Heart left ventricle (tissue), 16 donors: ENCODE results near the gene PAQR6. TPM values are rescaled to one million over a fixed set of nuclear protein-coding genes. Genes with fewer than 3 reads are reported as not detected.

Source experiments
- ATAC-seq, 4 donors: fragments of 200-7000 bp; cut with Tn5 transposase; one replicate each; pipeline ENCODE4 v1.9.1; 2020 to 2022; ENCODE audit warnings: moderate library complexity in 4 of 4, mild to moderate bottlenecking in 3 of 4, moderate number of reproducible peaks in 1 of 4
- DNase-seq, 5 donors: peaks; one replicate each; pipeline ENCODE4 v3.0.0-alpha.2; 2020
- H3K27ac ChIP-seq, 12 donors: fragments of 200-600 bp; sonication (generic) in 4 of 12; one replicate each; pipeline versions ENCODE4 v1.5.0 to v1.8.0; 2016 to 2022; ENCODE audit warnings: mild to moderate bottlenecking in 2 of 12
- H3K27me3 ChIP-seq, 9 donors: fragments of 200-600 bp; sonication (generic) in 2 of 9; one replicate each; pipeline versions ENCODE4 v1.5.1 to v1.8.0; 2016 to 2022; ENCODE audit warnings: mild to moderate bottlenecking in 3 of 9
- H3K36me3 ChIP-seq, 9 donors: fragments of 200-600 bp; sonication (generic) in 2 of 9; one replicate each; pipeline versions ENCODE4 v1.5.0 to v1.8.0; 2018 to 2022; ENCODE audit warnings: mild to moderate bottlenecking in 2 of 9
- H3K4me1 ChIP-seq, 12 donors: fragments of 200-600 bp; sonication (generic) in 4 of 12; one replicate each; pipeline versions ENCODE4 v1.5.0 to v1.8.0; 2016 to 2022; ENCODE audit warnings: mild to moderate bottlenecking in 3 of 12
- H3K4me3 ChIP-seq, 12 donors: fragments of 200-600 bp; sonication (generic) in 4 of 12; one replicate each; pipeline versions ENCODE4 v1.5.0 to v1.8.0; 2017 to 2022; ENCODE audit warnings: mild to moderate bottlenecking in 9 of 12, moderate library complexity in 4 of 12
- H3K9me3 ChIP-seq, 12 donors: fragments of 200-600 bp; sonication (generic) in 4 of 12; one replicate each; pipeline versions ENCODE4 v1.5.0 to v1.8.0; 2016 to 2022; ENCODE audit warnings: mild to moderate bottlenecking in 1 of 12
- POLR2A ChIP-seq, 2 donors: fragments of 450-650 bp; IDR thresholded peaks; one replicate each; pipeline ENCODE4 v1.6.1; 2017; ENCODE audit warnings: antibody characterized with exemption in 2 of 2, mild to moderate bottlenecking in 2 of 2, moderate library complexity in 2 of 2
- WGBS, 4 donors: extraction: QIAGEN DNeasy Blood & Tissue Kit in 2 of 4; methylation state at CpG; one replicate each; pipeline versions ENCODE4 v1.1.5 to v1.1.7; 2013 to 2018; 5-methylcytosine and 5-hydroxymethylcytosine counted together
- intact Hi-C, 10 donors: fragments of 100-400 bp; cut with DNase I; formaldehyde crosslinking; loops; one replicate each; pipeline versions ENCODE4 v1.11.1 to v1.14.2; 2022
- polyA plus RNA-seq, 2 donors: library from polyadenylated mRNA; stranded (reverse); fragments of 200-250 nt; gene quantifications; one replicate each; pipeline ENCODE4 v1.2.3, GENCODE V29; 2013
- total RNA-seq, 9 donors: library from RNA; depleted of rRNA in 2 of 9; stranded (reverse); fragments of >200 nt in 2 of 9; fragmentation: NEBNext Ultra II Directional in 3 of 9; extraction: Animal tissue kit (Norgen Biotek cat#: 25700) in 3 of 9; gene quantifications; one replicate each; pipeline versions ENCODE4 v1.1.0 to v1.2.4, GENCODE V29; 2016 to 2023
- TF ChIP-seq, protein P1 (sequence below), 12 donors: fragments of 200-600 bp; sonication (generic) in 4 of 12; IDR thresholded peaks; one replicate each; pipeline versions ENCODE4 v1.5.0 to v1.8.0; 2018 to 2022; ENCODE audit warnings: antibody characterized with exemption in 12 of 12, mild to moderate bottlenecking in 5 of 12
- donor health status: ischemic (EF 13 %, LVEDD 7.1; RV severe dilation, severe dysfunction).
- donor health status: healthy with polysubstance abuse.
- donor health status: DM: no; HTN: yes; CAD: no.
- donor health status: DM: no; HTN: no; CAD: no.
- donor health status: ischemic (EF 25% LVEDD 6.9; RV normal size, moderate dysfunction).
- donor health status: ischemic (EF 25% LVEDD 5.7; RV mildly dilated, moderate dysfunction).
- donor health status: healthy.
- donor health status: DM: yes; HTN: yes; CAD: no.
- donor health status: ischemic (EF 35%, LVEDD 5.7; RV mildly dilated, moderate dysfunction).
- donor health status: nonischemic (EF 11% LVEDD 7.7; RV severe dilation, severe dysfunction).
- donor health status: DM: yes; HTN: yes; CAD: no.
- donor health status: PGD.
- donor health status: ischemic (EF 29% LVEDD 5.4; RV normal size, mild dysfunction).
- donor health status: nonischemic (EF 23%, LVEDD 6.1; RV moderate dilation, normal function).

Gene PAQR6
- total and polyA plus RNA-seq, 11 donors: 0.26 to 1.9 (median 0.90) TPM; not detected in 2

DNA sequence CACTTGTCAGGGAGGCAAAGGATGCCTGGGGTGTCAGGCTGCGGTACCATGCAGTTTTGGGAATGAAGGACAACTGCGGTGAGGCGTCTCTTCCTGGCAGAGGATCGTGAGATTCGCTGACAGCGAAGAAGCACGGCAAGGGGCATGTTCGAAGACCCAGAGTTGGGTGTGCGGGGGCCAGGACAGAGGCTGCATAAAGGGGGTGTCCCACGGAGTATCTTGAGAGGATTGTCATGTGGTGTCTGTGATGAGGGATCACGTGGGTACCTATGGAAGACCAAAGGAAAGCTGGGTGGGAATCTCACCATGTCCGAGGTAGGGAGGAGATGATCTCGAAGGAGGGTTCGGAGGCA lies 53.6 kb downstream of the PAQR6 start:
- peak overlapping the region in 11 of 12 donors; percentile 62 to 92 (median 87) for H3K27ac ChIP-seq
- H3K36me3 ChIP-seq: peaks cover 0 to 29% (median 5%) of the 10 kb centered on the region in 9 donors
- H3K27me3 ChIP-seq: no peaks in the 10 kb centered on the region
- 12 to 14% (median 13%) methylated on average over 14 of the region's 14 CpGs for WGBS, 4 donors
- H3K4me1 ChIP-seq: peaks cover 0 to 53% (median 27%) of the 10 kb centered on the region in 12 donors
- ATAC-seq: no peak
- no peaks in the 10 kb centered on the region for H3K9me3 ChIP-seq
- peak overlapping the region; percentile 59 to 99 (median 82) for H3K4me3 ChIP-seq
- intact Hi-C loops: loop anchor here in 2 of 10 donors (2.0 to 5.0 kb wide), 2 partner anchors 19 to 47 kb away; partner anchors contain the start of gene PMF1 (in 1 of the 2)
- no peak for TF ChIP-seq POLR2A (IDR thresholded peaks at IDR 0.05)
- TF ChIP-seq, protein P1, sequence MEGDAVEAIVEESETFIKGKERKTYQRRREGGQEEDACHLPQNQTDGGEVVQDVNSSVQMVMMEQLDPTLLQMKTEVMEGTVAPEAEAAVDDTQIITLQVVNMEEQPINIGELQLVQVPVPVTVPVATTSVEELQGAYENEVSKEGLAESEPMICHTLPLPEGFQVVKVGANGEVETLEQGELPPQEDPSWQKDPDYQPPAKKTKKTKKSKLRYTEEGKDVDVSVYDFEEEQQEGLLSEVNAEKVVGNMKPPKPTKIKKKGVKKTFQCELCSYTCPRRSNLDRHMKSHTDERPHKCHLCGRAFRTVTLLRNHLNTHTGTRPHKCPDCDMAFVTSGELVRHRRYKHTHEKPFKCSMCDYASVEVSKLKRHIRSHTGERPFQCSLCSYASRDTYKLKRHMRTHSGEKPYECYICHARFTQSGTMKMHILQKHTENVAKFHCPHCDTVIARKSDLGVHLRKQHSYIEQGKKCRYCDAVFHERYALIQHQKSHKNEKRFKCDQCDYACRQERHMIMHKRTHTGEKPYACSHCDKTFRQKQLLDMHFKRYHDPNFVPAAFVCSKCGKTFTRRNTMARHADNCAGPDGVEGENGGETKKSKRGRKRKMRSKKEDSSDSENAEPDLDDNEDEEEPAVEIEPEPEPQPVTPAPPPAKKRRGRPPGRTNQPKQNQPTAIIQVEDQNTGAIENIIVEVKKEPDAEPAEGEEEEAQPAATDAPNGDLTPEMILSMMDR (IDR thresholded peaks at IDR 0.05): no peak
- DNase-seq: no peak

DNA sequence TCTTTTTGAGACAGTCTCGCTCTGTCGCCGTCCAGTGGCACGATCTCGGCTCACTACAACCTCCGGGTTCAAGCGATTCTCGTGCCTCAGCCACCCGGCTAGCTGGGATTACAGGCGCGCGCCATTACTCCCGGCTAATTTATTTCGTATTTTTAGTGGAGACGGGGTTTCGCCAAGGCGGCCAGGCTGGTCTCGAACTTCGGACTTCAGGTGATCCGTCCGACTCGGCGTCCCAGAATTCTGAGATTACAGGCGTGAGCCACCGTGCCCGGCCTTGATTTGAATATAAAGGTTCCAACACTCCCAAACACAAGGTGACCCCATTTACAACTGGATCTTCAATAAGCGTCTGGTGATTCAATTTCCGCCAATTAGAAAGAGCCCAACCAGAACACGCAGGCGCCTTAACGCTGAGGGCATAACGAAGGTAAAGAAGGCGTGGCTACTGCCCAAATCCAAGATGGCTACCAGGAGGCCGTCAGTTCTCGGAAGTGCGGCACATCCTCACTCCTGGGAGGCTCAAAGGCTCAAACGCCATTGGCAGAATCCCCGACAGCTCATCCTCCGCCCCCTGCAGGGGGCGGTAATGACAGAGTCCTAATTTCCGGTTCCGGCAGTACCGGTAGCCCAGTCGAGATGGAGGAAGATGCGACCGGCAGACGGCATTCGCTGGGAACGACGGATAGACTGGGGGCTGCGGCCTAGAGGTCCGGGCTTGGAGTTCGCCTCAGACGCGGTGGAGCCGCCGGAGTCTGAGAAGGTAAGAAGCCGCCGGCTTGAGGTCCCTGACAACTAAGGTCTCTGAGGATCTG lies 54.2 kb downstream of the PAQR6 start, which contains the start of gene SLC25A44:
TSS of gene SLC25A44 (plus strand) at position 617 of the 812 bp plus-strand sequence. CDS start 5,744 bp downstream, outside the sequence.
- peak; percentile 96 to 97 (median 97) for DNase-seq
- Histone ChIP-seq H3K36me3 (peaks cover 0 to 26% (median 5%) of the 10 kb centered on the region in 9 donors), H3K9me3 (no peaks in the 10 kb centered on the region), H3K4me1 (peaks cover 0 to 51% (median 27%) of the 10 kb centered on the region in 12 donors), H3K27ac (peak within 1 kb of the TSS in 11 of 12 donors; percentile 74 to 92 (median 88)), H3K27me3 (no peaks in the 10 kb centered on the region), H3K4me3 (peak within 1 kb of the TSS; percentile 59 to 99 (median 82))
- WGBS, 4 donors: 2 to 6% (median 5%) methylated on average over 57 to 59 of the region's 59 CpGs
- ATAC-seq: peak; percentile 99 to 100 (median 100)
- intact Hi-C loops: loop anchor here in 2 of 10 donors (2.0 to 5.0 kb wide), 3 partner anchors 19 to 46 kb away; partner anchors contain the start of gene PMF1 (in 1 of the 2)
- TF ChIP-seq POLR2A (IDR thresholded peaks at IDR 0.05): peak in 1 of 2 donors; percentile 71
- TF ChIP-seq, protein P1 (IDR thresholded peaks at IDR 0.05): peak; percentile 35 to 82 (median 66)

Other genes with a start within 250 kb of the PAQR6 start
- gene SSR2, start 227.1 kb downstream of the PAQR6 start, total RNA-seq: 100 to 1,000 TPM in 4 of 9 donors, 10 to 100 TPM in 5; 67.7 to 174 (median 81.2) TPM
- gene SSR2, start 227.1 kb downstream of the PAQR6 start, polyA plus RNA-seq: 100 to 1,000 TPM in 1 of 2 donors, 10 to 100 TPM in 1; 63.9 to 282 TPM
- 10 to 100 TPM; 21.0 to 34.1 (median 26.9) TPM for gene UBQLN4, start 194.3 kb downstream of the PAQR6 start, total RNA-seq
- gene UBQLN4, start 194.3 kb downstream of the PAQR6 start, polyA plus RNA-seq: 10 to 100 TPM; 15.1 to 37.3 TPM
- gene LAMTOR2, start 193.3 kb downstream of the PAQR6 start, total RNA-seq: 10 to 100 TPM; 51.5 to 83.2 (median 61.4) TPM
- 100 to 1,000 TPM in 1 of 2 donors, 10 to 100 TPM in 1; 88.6 to 106 TPM for gene LAMTOR2, start 193.3 kb downstream of the PAQR6 start, polyA plus RNA-seq
- not detected for gene RAB25, start 186.9 kb downstream of the PAQR6 start, total RNA-seq
- under 1 TPM in 1 of 2 donors, not detected in 1; 0.38 TPM for gene RAB25, start 186.9 kb downstream of the PAQR6 start, polyA plus RNA-seq
- under 1 TPM; 0.12 to 0.53 (median 0.32) TPM for gene MEX3A, start 165.6 kb downstream of the PAQR6 start, total RNA-seq
- under 1 TPM; 0.15 to 0.42 TPM for gene MEX3A, start 165.6 kb downstream of the PAQR6 start, polyA plus RNA-seq
- gene LMNA, start 133.3 kb downstream of the PAQR6 start, total RNA-seq: 100 to 1,000 TPM; 223 to 396 (median 279) TPM
- gene LMNA, start 133.3 kb downstream of the PAQR6 start, polyA plus RNA-seq: 100 to 1,000 TPM; 257 to 272 TPM
- gene SEMA4A, start 94.5 kb downstream of the PAQR6 start, total RNA-seq: 10 to 100 TPM in 1 of 9 donors, 1 to 10 TPM in 5, under 1 TPM in 3; 0.60 to 10.2 (median 1.6) TPM
- 1 to 10 TPM in 1 of 2 donors, under 1 TPM in 1; 0.90 to 1.8 TPM for gene SEMA4A, start 94.5 kb downstream of the PAQR6 start, polyA plus RNA-seq
- gene SLC25A44, start 54.0 kb downstream of the PAQR6 start, total RNA-seq: 10 to 100 TPM; 16.4 to 27.4 (median 20.5) TPM
- gene SLC25A44, start 54.0 kb downstream of the PAQR6 start, polyA plus RNA-seq: 10 to 100 TPM in 1 of 2 donors, 1 to 10 TPM in 1; 5.8 to 29.3 TPM
- gene PMF1, start 35.0 kb downstream of the PAQR6 start, total RNA-seq: 100 to 1,000 TPM in 1 of 9 donors, 10 to 100 TPM in 8; 57.8 to 116 (median 62.4) TPM
- 100 to 1,000 TPM; 104 to 122 TPM for gene PMF1, start 35.0 kb downstream of the PAQR6 start, polyA plus RNA-seq
- under 1 TPM in 6 of 9 donors, not detected in 3; 0.37 to 0.99 (median 0.65) TPM for gene BGLAP, start 5.9 kb downstream of the PAQR6 start, total RNA-seq
- gene BGLAP, start 5.9 kb downstream of the PAQR6 start, polyA plus RNA-seq: under 1 TPM; 0.32 to 0.57 TPM
- gene SMG5, start 34.8 kb upstream of the PAQR6 start, total RNA-seq: 100 to 1,000 TPM in 1 of 9 donors, 10 to 100 TPM in 8; 60.6 to 104 (median 89.4) TPM
- 10 to 100 TPM; 56.3 to 94.3 TPM for gene SMG5, start 34.8 kb upstream of the PAQR6 start, polyA plus RNA-seq
- 1 to 10 TPM in 7 of 9 donors, under 1 TPM in 2; 0.83 to 2.7 (median 1.3) TPM for gene TMEM79, start 36.3 kb upstream of the PAQR6 start, total RNA-seq
- 1 to 10 TPM; 1.2 to 1.6 TPM for gene TMEM79, start 36.3 kb upstream of the PAQR6 start, polyA plus RNA-seq
- 10 to 100 TPM in 8 of 9 donors, 1 to 10 TPM in 1; 9.1 to 63.8 (median 16.7) TPM for gene GLMP, start 47.6 kb upstream of the PAQR6 start, total RNA-seq
- 10 to 100 TPM; 12.8 to 14.4 TPM for gene GLMP, start 47.6 kb upstream of the PAQR6 start, polyA plus RNA-seq
- not detected for gene VHLL, start 51.3 kb upstream of the PAQR6 start, total RNA-seq
- gene VHLL, start 51.3 kb upstream of the PAQR6 start, polyA plus RNA-seq: not detected
- 100 to 1,000 TPM; 105 to 152 (median 143) TPM for gene CCT3, start 90.2 kb upstream of the PAQR6 start, total RNA-seq
- gene CCT3, start 90.2 kb upstream of the PAQR6 start, polyA plus RNA-seq: 100 to 1,000 TPM in 1 of 2 donors, 10 to 100 TPM in 1; 83.1 to 246 TPM
- gene TSACC, start 90.5 kb upstream of the PAQR6 start, total RNA-seq: under 1 TPM in 2 of 9 donors, not detected in 7; 0.36 to 0.81 TPM
- not detected for gene TSACC, start 90.5 kb upstream of the PAQR6 start, polyA plus RNA-seq
- under 1 TPM in 1 of 9 donors, not detected in 8; 0.29 TPM for gene RHBG, start 121.2 kb upstream of the PAQR6 start, total RNA-seq
- not detected for gene RHBG, start 121.2 kb upstream of the PAQR6 start, polyA plus RNA-seq